K562 (cell line): ENCODE data around the gene LRRC7. TPM values are rescaled to one million over a fixed set of nuclear protein-coding genes. Genes with fewer than 3 reads are reported as not detected.

ENCODE experiments used
- ARID2 ChIP-seq: fragments of 450-650 bp; IDR thresholded peaks from 2 replicates; pipeline ENCODE4 v1.6.1; 2017; ENCODE audit warnings: antibody characterized with exemption, mild to moderate bottlenecking
- ATF1 ChIP-seq, 2 experiments: fragments of 450-650 bp in 1 of 2; IDR thresholded peaks; 2 replicates each; pipeline ENCODE4 v1.6.1; 2016; ENCODE audit warnings: missing compliant biosample characterization in 1 of 2, missing genetic modification characterization in 1 of 2
- EHMT2 ChIP-seq: fragments of 450-650 bp; IDR thresholded peaks from 2 replicates; pipeline ENCODE4 v1.6.1; 2018; ENCODE audit warnings: antibody characterized with exemption
- ETV6 ChIP-seq, 3 experiments: fragments of 150-350 bp in 1 of 3; sonication (generic) in 1 of 3; formaldehyde crosslinking in 1 of 3; IDR thresholded peaks; 2 replicates each; pipeline versions ENCODE4 v1.6.1 to v1.8.0; 2014 to 2022; ENCODE audit warnings: borderline replicate concordance in 2 of 3, low read depth in 2 of 3, antibody characterized with exemption in 1 of 3, low read length in 1 of 3, mild to moderate bottlenecking in 1 of 3, missing genetic modification reagents in 1 of 3
- HIVEP1 ChIP-seq: fragments of 250-450 bp; sonication (Bioruptor Pico); IDR thresholded peaks from 2 replicates; pipeline ENCODE4 v1.4.0; 2020; ENCODE audit warnings: mild to moderate bottlenecking
- HMGN3 ChIP-seq: IDR thresholded peaks from 2 replicates; pipeline ENCODE4 v1.6.1; 2011; ENCODE audit warnings: borderline replicate concordance, low read depth, mild to moderate bottlenecking, mixed read lengths, low read length; ENCODE audit not compliant: insufficient read length; ENCODE audit errors: extremely low read depth
- NCOA2 ChIP-seq, 2 experiments: fragments of 450-650 bp; IDR thresholded peaks; 2 replicates each; pipeline ENCODE4 v1.6.1; 2018; ENCODE audit warnings: mild to moderate bottlenecking in 2 of 2, moderate library complexity in 1 of 2; ENCODE audit not compliant: partially characterized antibody in 2 of 2
- PCBP2 ChIP-seq: fragments of 200-400 bp; formaldehyde crosslinking; IDR thresholded peaks from 2 replicates; pipeline ENCODE4 v1.6.1; 2018; ENCODE audit warnings: low read length, low read depth, mild to moderate bottlenecking, moderate library complexity; ENCODE audit not compliant: poor library complexity, severe bottlenecking
- PRMT5 ChIP-seq: sonication (generic); formaldehyde crosslinking; IDR thresholded peaks from 2 replicates; pipeline ENCODE4 v1.5.0; 2020; ENCODE audit warnings: missing genetic modification reagents
- RB1 ChIP-seq: fragments of 450-650 bp; IDR thresholded peaks from 2 replicates; pipeline ENCODE4 v1.6.1; 2017; ENCODE audit warnings: low read depth, mild to moderate bottlenecking
- SUPT5H ChIP-seq: fragments of 450-650 bp; IDR thresholded peaks from 2 replicates; pipeline ENCODE4 v1.6.1; 2016
- TSC22D4 ChIP-seq: fragments of 450-650 bp; IDR thresholded peaks from 2 replicates; pipeline ENCODE4 v1.6.1; 2016; ENCODE audit warnings: missing genetic modification characterization, missing biosample characterization, control low read depth
- U2AF1 ChIP-seq: fragments of 200-400 bp; formaldehyde crosslinking; optimal IDR thresholded peaks from 2 replicates; pipeline ENCODE3; 2017; ENCODE audit warnings: mild to moderate bottlenecking, low read depth, low read length, moderate library complexity
- ZNF165 ChIP-seq: fragments of 250-450 bp; sonication (Bioruptor Pico); IDR thresholded peaks from 2 replicates; pipeline ENCODE4 v1.4.0; 2020; ENCODE audit warnings: borderline replicate concordance
- ZNF57 ChIP-seq: fragments of 450-650 bp; formaldehyde crosslinking; IDR thresholded peaks from 2 replicates; pipeline ENCODE4 v1.4.0; 2020; ENCODE audit warnings: mild to moderate bottlenecking, moderate library complexity
- polyA plus RNA-seq, 8 experiments: library from polyadenylated mRNA; depleted of rRNA in 4 of 8; stranded (reverse) in 5 of 8; unstranded in 3 of 8; fragments of >200 nt; fragmentation: Nextera tagmentation in 2 of 8; fragmentation: Illumina TruSeq in 1 of 8; extraction: Ambion mirVana in 2 of 8; extraction: Trizol in 1 of 8; gene quantifications; 2 replicates each; pipeline versions ENCODE4 v1.2.1 to v1.2.3, GENCODE V29; 2011 to 2014; ENCODE audit warnings: inconsistent platforms in 1 of 8, missing spikeins in 1 of 8
- total RNA-seq, 7 experiments: library from RNA; depleted of rRNA in 6 of 7; stranded (reverse); fragments of >200 nt in 6 of 7; fragmentation: Illumina TruSeq in 2 of 7; extraction: Trizol in 2 of 7; gene quantifications; 2 replicates each; pipeline versions ENCODE4 v1.2.1 to v1.2.3, GENCODE V29; 2011 to 2021; ENCODE audit warnings: low replicate concordance in 1 of 7
- TF ChIP-seq, protein P1 (sequence below): sonication (generic); formaldehyde crosslinking; IDR thresholded peaks from 2 replicates; pipeline ENCODE4 v1.8.0; 2022; ENCODE audit warnings: mild to moderate bottlenecking, missing genetic modification reagents
- TF ChIP-seq, protein P2 (sequence below): fragments of 250-450 bp; sonication (Bioruptor Pico); IDR thresholded peaks from 2 replicates; pipeline ENCODE4 v1.9.0; 2021; ENCODE audit warnings: mild to moderate bottlenecking, inconsistent platforms
- TF ChIP-seq, protein P3 (sequence below): fragments of 450-650 bp; IDR thresholded peaks from 2 replicates; pipeline ENCODE4 v1.6.1; 2016; ENCODE audit warnings: mild to moderate bottlenecking
- TF ChIP-seq, protein P4 (sequence below): fragments of 250-450 bp; sonication (Bioruptor Pico); IDR thresholded peaks from 2 replicates; pipeline ENCODE4 v1.8.0; 2021; ENCODE audit warnings: mild to moderate bottlenecking, moderate library complexity

LRRC7 gene
- total and polyA plus RNA-seq, 9 of the 15 experiments (the other 6 are each of a cell fraction or from before 2014, with no cell fraction given): 0.09 to 0.94 (median 0.49) TPM

DNA sequence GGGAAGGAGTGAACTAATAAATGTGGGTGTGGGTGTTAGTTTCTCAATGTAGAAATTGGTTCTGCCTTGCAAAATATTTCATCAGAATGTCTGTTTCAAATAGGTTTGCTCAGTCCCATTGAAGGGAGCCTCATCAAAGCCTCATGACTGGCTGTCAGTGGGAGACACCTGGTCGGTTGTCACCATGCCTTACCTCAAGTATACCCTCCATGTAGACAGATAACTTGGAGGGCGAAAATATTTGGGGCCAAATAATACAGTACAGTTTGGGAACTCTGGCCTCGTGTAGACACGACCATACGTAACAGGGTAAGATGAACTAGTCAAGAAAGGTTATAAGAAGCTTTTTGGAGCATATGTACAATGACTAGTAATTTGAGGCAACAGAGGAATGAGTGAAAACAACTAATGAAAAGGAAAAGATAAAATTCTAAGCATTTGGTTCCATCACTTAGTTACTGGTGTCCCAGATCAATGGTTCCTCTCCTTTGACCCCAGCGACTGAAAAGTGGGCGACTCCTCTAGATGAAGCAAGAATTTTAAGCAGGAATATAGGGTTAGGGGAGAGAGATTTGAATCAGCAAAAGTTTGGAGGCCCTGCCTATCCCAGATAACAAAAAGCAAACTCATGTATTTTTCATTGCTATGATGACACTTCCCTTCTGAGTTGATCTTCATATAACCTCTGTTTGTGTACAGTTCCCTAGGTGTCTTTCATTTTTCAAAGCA lies 473.8 kb downstream of the LRRC7 start (continued):
- no peak for TF ChIP-seq NCOA2 (IDR thresholded peaks at IDR 0.05; ENCODE audit: partially characterized antibody in 2 of 2)
- peak; percentile 32 for TF ChIP-seq HMGN3
- TF ChIP-seq PRMT5: no peak
- TF ChIP-seq ATF1 (CRISPR knock-in tag; IDR thresholded peaks at IDR 0.05): no peak
- no peak; the same call in 1 of the 2 replicates for TF ChIP-seq ATF1 (tag; IDR thresholded peaks at IDR 0.05)
- no peak for TF ChIP-seq SUPT5H
- peak; percentile 73; the same call in 1 of the 2 replicates for TF ChIP-seq ZNF165 (CRISPR knock-in tag)
- no peak for TF ChIP-seq ETV6 (IDR thresholded peaks at IDR 0.05; ENCODE audit: borderline replicate concordance in 1 of 2, low read depth in 2 of 2, low read length in 1 of 2)
- TF ChIP-seq ETV6 (CRISPR knock-in tag; IDR thresholded peaks at IDR 0.05; ENCODE audit: borderline replicate concordance): no peak
- no peak for TF ChIP-seq U2AF1
- TF ChIP-seq ZNF57 (CRISPR knock-in tag): no peak
- no peak for TF ChIP-seq EHMT2
- TF ChIP-seq, protein P1, sequence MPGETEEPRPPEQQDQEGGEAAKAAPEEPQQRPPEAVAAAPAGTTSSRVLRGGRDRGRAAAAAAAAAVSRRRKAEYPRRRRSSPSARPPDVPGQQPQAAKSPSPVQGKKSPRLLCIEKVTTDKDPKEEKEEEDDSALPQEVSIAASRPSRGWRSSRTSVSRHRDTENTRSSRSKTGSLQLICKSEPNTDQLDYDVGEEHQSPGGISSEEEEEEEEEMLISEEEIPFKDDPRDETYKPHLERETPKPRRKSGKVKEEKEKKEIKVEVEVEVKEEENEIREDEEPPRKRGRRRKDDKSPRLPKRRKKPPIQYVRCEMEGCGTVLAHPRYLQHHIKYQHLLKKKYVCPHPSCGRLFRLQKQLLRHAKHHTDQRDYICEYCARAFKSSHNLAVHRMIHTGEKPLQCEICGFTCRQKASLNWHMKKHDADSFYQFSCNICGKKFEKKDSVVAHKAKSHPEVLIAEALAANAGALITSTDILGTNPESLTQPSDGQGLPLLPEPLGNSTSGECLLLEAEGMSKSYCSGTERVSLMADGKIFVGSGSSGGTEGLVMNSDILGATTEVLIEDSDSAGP (CRISPR knock-in tag): no peak
- TF ChIP-seq TSC22D4: no peak
- TF ChIP-seq, protein P2, sequence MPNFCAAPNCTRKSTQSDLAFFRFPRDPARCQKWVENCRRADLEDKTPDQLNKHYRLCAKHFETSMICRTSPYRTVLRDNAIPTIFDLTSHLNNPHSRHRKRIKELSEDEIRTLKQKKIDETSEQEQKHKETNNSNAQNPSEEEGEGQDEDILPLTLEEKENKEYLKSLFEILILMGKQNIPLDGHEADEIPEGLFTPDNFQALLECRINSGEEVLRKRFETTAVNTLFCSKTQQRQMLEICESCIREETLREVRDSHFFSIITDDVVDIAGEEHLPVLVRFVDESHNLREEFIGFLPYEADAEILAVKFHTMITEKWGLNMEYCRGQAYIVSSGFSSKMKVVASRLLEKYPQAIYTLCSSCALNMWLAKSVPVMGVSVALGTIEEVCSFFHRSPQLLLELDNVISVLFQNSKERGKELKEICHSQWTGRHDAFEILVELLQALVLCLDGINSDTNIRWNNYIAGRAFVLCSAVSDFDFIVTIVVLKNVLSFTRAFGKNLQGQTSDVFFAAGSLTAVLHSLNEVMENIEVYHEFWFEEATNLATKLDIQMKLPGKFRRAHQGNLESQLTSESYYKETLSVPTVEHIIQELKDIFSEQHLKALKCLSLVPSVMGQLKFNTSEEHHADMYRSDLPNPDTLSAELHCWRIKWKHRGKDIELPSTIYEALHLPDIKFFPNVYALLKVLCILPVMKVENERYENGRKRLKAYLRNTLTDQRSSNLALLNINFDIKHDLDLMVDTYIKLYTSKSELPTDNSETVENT: no peak
- TF ChIP-seq PCBP2: no peak
- TF ChIP-seq, protein P3, sequence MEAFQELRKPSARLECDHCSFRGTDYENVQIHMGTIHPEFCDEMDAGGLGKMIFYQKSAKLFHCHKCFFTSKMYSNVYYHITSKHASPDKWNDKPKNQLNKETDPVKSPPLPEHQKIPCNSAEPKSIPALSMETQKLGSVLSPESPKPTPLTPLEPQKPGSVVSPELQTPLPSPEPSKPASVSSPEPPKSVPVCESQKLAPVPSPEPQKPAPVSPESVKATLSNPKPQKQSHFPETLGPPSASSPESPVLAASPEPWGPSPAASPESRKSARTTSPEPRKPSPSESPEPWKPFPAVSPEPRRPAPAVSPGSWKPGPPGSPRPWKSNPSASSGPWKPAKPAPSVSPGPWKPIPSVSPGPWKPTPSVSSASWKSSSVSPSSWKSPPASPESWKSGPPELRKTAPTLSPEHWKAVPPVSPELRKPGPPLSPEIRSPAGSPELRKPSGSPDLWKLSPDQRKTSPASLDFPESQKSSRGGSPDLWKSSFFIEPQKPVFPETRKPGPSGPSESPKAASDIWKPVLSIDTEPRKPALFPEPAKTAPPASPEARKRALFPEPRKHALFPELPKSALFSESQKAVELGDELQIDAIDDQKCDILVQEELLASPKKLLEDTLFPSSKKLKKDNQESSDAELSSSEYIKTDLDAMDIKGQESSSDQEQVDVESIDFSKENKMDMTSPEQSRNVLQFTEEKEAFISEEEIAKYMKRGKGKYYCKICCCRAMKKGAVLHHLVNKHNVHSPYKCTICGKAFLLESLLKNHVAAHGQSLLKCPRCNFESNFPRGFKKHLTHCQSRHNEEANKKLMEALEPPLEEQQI: no peak
- no peak for TF ChIP-seq RB1
- TF ChIP-seq HIVEP1: no peak
- no peak for TF ChIP-seq ARID2
- TF ChIP-seq, protein P4, sequence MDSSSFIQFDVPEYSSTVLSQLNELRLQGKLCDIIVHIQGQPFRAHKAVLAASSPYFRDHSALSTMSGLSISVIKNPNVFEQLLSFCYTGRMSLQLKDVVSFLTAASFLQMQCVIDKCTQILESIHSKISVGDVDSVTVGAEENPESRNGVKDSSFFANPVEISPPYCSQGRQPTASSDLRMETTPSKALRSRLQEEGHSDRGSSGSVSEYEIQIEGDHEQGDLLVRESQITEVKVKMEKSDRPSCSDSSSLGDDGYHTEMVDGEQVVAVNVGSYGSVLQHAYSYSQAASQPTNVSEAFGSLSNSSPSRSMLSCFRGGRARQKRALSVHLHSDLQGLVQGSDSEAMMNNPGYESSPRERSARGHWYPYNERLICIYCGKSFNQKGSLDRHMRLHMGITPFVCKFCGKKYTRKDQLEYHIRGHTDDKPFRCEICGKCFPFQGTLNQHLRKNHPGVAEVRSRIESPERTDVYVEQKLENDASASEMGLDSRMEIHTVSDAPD: no peak
